A549 (cell line): ENCODE measurements around the gene CAAP1. TPM values are rescaled to one million over a fixed set of nuclear protein-coding genes. Genes with fewer than 3 reads are reported as not detected.

ENCODE experiments used
- ATAC-seq, 2 experiments: fragments of 200-7000 bp in 1 of 2; fragments of >200 bp in 1 of 2; cut with Nextera tagmentation in 1 of 2; cut with Tn5 transposase in 1 of 2; 3 replicates each; pipeline versions ENCODE4 v1.8.0 to v1.9.1; 2018 to 2020; ENCODE audit warnings: mild to moderate bottlenecking in 1 of 2, moderate library complexity in 1 of 2
- CTCF ChIA-PET: fragments of 300-600 bp; sonication (Branson Sonifier 250); formaldehyde crosslinking; extraction: SDS; loops from one replicate; lab custom pipeline; 2021; ENCODE audit warnings: antibody characterized with exemption, inconsistent platforms; lab: Yijun Ruan, JAX
- POLR2A ChIA-PET: fragments of 350-600 bp; formaldehyde crosslinking; extraction: SDS; loops from one replicate; lab custom pipeline; 2021; ENCODE audit warnings: antibody characterized with exemption, inconsistent platforms; lab: Yijun Ruan, JAX
- DNase-seq, 2 experiments: peaks; one replicate each; pipeline versions ENCODE4 v3.0.0 to v3.0.0-alpha.2; 2011 to 2016; ENCODE audit warnings: low read depth in 1 of 2, low spot score in 1 of 2
- FAIRE-seq: peaks from 2 replicates; lab custom pipeline; 2011; peaks lifted over from hg19 to GRCh38; lab: Jason Lieb, UNC
- H3K27ac ChIP-seq, 2 experiments: fragments of >200 bp; sonication (Bioruptor Twin); formaldehyde crosslinking; 3 replicates each; pipeline ENCODE4 v1.5.1; 2016 to 2017
- H3K4me1 ChIP-seq: fragments of >200 bp; sonication (Bioruptor Twin); formaldehyde crosslinking; 3 replicates; pipeline ENCODE4 v1.6.1; 2016
- H3K4me2 ChIP-seq: fragments of >200 bp; sonication (Bioruptor Twin); formaldehyde crosslinking; 3 replicates; pipeline ENCODE4 v1.6.1; 2016
- H3K4me3 ChIP-seq: fragments of >200 bp; sonication (Bioruptor Twin); formaldehyde crosslinking; 3 replicates; pipeline ENCODE4 v1.5.1; 2016
- H3K9me3 ChIP-seq: fragments of >200 bp; sonication (Bioruptor Twin); formaldehyde crosslinking; 3 replicates; pipeline ENCODE4 v1.6.1; 2016
- ATOH8 ChIP-seq: fragments of 250-450 bp; sonication (Bioruptor Pico); IDR thresholded peaks from 2 replicates; pipeline ENCODE4 v1.5.0; 2020; ENCODE audit warnings: low read depth, mild to moderate bottlenecking, moderate library complexity
- BCL3 ChIP-seq: fragments of >200 bp; sonication (Bioruptor Twin); formaldehyde crosslinking; IDR thresholded peaks from 3 replicates; pipeline ENCODE4 v1.6.1; 2016
- CEBPB ChIP-seq, 2 experiments: fragments of >200 bp in 1 of 2; sonication (Bioruptor Twin) in 1 of 2; formaldehyde crosslinking in 1 of 2; IDR thresholded peaks; 2 replicates each; pipeline ENCODE4 v1.6.1; 2012 to 2016
- CTCF ChIP-seq: fragments of >200 bp; sonication (Bioruptor Twin); formaldehyde crosslinking; IDR thresholded peaks from 3 replicates; pipeline ENCODE4 v1.5.1; 2016
- E2F6 ChIP-seq: IDR thresholded peaks from 2 replicates; pipeline ENCODE4 v1.6.1; 2012; ENCODE audit warnings: low read depth, borderline replicate concordance
- EHF ChIP-seq: fragments of 250-450 bp; sonication (Bioruptor Pico); IDR thresholded peaks from 2 replicates; pipeline ENCODE4 v1.5.0; 2020; ENCODE audit warnings: mild to moderate bottlenecking
- EHMT2 ChIP-seq: fragments of 200-600 bp; sonication (generic); IDR thresholded peaks from 2 replicates; pipeline ENCODE4 v1.6.1; 2016; ENCODE audit warnings: antibody characterized with exemption, low read depth, mild to moderate bottlenecking, moderate library complexity
- ELK1 ChIP-seq: fragments of 150-350 bp; IDR thresholded peaks from 2 replicates; pipeline ENCODE4 v1.6.1; 2014; ENCODE audit warnings: low read depth, mild to moderate bottlenecking, low read length
- FOSL2 ChIP-seq, 2 experiments: fragments of 450-650 bp in 1 of 2; fragments of >200 bp in 1 of 2; sonication (Bioruptor Twin) in 1 of 2; formaldehyde crosslinking; IDR thresholded peaks; 2 replicates each; pipeline versions ENCODE4 v1.5.0 to v1.6.1; 2016 to 2020; ENCODE audit warnings: mild to moderate bottlenecking in 1 of 2, moderate library complexity in 1 of 2
- FOXS1 ChIP-seq: fragments of 250-450 bp; sonication (Bioruptor Pico); IDR thresholded peaks from 2 replicates; pipeline ENCODE4 v1.5.0; 2020; ENCODE audit warnings: mild to moderate bottlenecking, moderate library complexity
- HDAC2 ChIP-seq: fragments of 200-600 bp; sonication (generic); IDR thresholded peaks from 2 replicates; pipeline ENCODE4 v1.6.1; 2016
- HES2 ChIP-seq: fragments of >200 bp; sonication (Bioruptor Twin); formaldehyde crosslinking; IDR thresholded peaks from 2 replicates; pipeline ENCODE4 v1.6.1; 2016
- HEYL ChIP-seq: fragments of 250-450 bp; sonication (Bioruptor Pico); IDR thresholded peaks from 2 replicates; pipeline ENCODE4 v1.8.0; 2021; ENCODE audit warnings: mild to moderate bottlenecking, moderate library complexity
- HOXB5 ChIP-seq: fragments of 250-450 bp; sonication (Bioruptor Pico); IDR thresholded peaks from 2 replicates; pipeline ENCODE4 v1.5.0; 2020; ENCODE audit warnings: mild to moderate bottlenecking, moderate library complexity
- KDM5A ChIP-seq: fragments of 200-600 bp; sonication (generic); IDR thresholded peaks from 2 replicates; pipeline ENCODE4 v1.6.1; 2016; ENCODE audit warnings: antibody characterized with exemption, mild to moderate bottlenecking
- MAX ChIP-seq: IDR thresholded peaks from 2 replicates; pipeline ENCODE4 v1.6.1; 2012
- MAZ ChIP-seq: fragments of 150-350 bp; IDR thresholded peaks from 2 replicates; pipeline ENCODE4 v1.6.1; 2014; ENCODE audit warnings: antibody characterized with exemption, low read depth, low read length, borderline replicate concordance
- NR3C1 ChIP-seq: fragments of >200 bp; sonication (Bioruptor Twin); formaldehyde crosslinking; IDR thresholded peaks from 3 replicates; pipeline ENCODE4 v1.6.1; 2017
- RCOR1 ChIP-seq: fragments of 150-350 bp; IDR thresholded peaks from 2 replicates; pipeline ENCODE4 v1.6.1; 2014; ENCODE audit warnings: antibody characterized with exemption, low read length, low read depth
- REST ChIP-seq: fragments of 200-600 bp; sonication (generic); IDR thresholded peaks from 2 replicates; pipeline ENCODE4 v1.6.1; 2016; ENCODE audit warnings: antibody characterized with exemption, mild to moderate bottlenecking, moderate library complexity
- SREBF2 ChIP-seq: fragments of 450-650 bp; IDR thresholded peaks from 2 replicates; pipeline ENCODE4 v1.6.1; 2014; ENCODE audit warnings: mild to moderate bottlenecking, moderate library complexity
- USF2 ChIP-seq: fragments of 450-650 bp; IDR thresholded peaks from 2 replicates; pipeline ENCODE4 v1.6.1; 2014; ENCODE audit warnings: antibody characterized with exemption
- WGBS: methylation state at CpG from one replicate; pipeline ENCODE4 v1.1.6; 2017; ENCODE audit errors: missing lambda C conversion rate; 5-methylcytosine and 5-hydroxymethylcytosine counted together
- polyA plus RNA-seq, 4 experiments: library from polyadenylated mRNA; depleted of rRNA in 3 of 4; stranded (reverse); fragments of >200 nt; fragmentation: RNase III in 1 of 4; extraction: RNeasy Plus Mini Kit Qiagen cat#74134 plus additional on column Dnase treatment in 1 of 4; gene quantifications; 2 replicates in 3 of 4; 3 replicates in 1 of 4; pipeline ENCODE4 v1.2.3, GENCODE V29; 2011 to 2017

Gene CAAP1
- polyA plus RNA-seq, 2 of the 4 experiments (the other 2 are of a cell fraction), result 23.7 to 32.8 TPM

- ChIA-PET POLR2A (no interaction called here), CTCF (no interaction called here)
- FAIRE-seq (no peak), DNase-seq (no peak), ATAC-seq (no peak)
- TF ChIP-seq ATOH8 (CRISPR knock-in tag) (no peak), EHMT2 (no peak), FOXS1 (CRISPR knock-in tag) (no peak), HOXB5 (CRISPR knock-in tag) (no peak)
- Histone ChIP-seq H3K9me3 (no peaks in the 10 kb centered on the region), H3K4me3 (no peak overlapping the region), H3K4me2 (no peak overlapping the region), H3K27ac (no peak overlapping the region), H3K4me1 (no peaks in the 10 kb centered on the region)
Observed at GRCh38 chr9:26813247-26813646, 79.4 kb downstream of the CAAP1 start.

- no peaks in the 10 kb centered on the region for H3K4me1 ChIP-seq
- no peak for FAIRE-seq
- H3K9me3 ChIP-seq, result no peaks in the 10 kb centered on the region
- ATAC-seq, result no peak
- POLR2A ChIA-PET, result no interaction called here
- no peak overlapping the region for H3K27ac ChIP-seq
- CTCF ChIA-PET, result no interaction called here
- 41% methylated on average over 3 of the region's 3 CpGs for WGBS
- no peak overlapping the region for H3K4me2 ChIP-seq
- no peak for DNase-seq
- H3K4me3 ChIP-seq, result no peak overlapping the region
- TF ChIP-seq REST, result no peak
- TF ChIP-seq HDAC2, result no peak
- no peak for TF ChIP-seq USF2
Observed at GRCh38 chr9:26812217-26812616, 80.4 kb downstream of the CAAP1 start.

GRCh38 chr9:26811106-26811505 is 81.5 kb downstream of the CAAP1 start:
- DNase-seq, result no peak
- no peak overlapping the region for H3K4me3 ChIP-seq
- H3K4me2 ChIP-seq, result no peak overlapping the region
- no peak overlapping the region for H3K27ac ChIP-seq
- ChIA-PET POLR2A (no interaction called here), CTCF (no interaction called here)
- H3K9me3 ChIP-seq, result no peaks in the 10 kb centered on the region
- no peak for ATAC-seq
- FAIRE-seq, result no peak
- H3K4me1 ChIP-seq, result no peaks in the 10 kb centered on the region
- TF ChIP-seq KDM5A (no peak), EHF (CRISPR knock-in tag) (no peak), SREBF2 (no peak), RCOR1 (no peak), BCL3 (no peak), CEBPB (IDR thresholded peaks at IDR 0.05) (no peak), MAX (no peak), FOSL2 (IDR thresholded peaks at IDR 0.05) (no peak), FOSL2 (CRISPR knock-in tag; IDR thresholded peaks at IDR 0.05) (no peak), MAZ (no peak), HEYL (CRISPR knock-in tag) (no peak), NR3C1 (no peak), ELK1 (no peak), HES2 (no peak), HDAC2 (no peak), E2F6 (no peak), CTCF (no peak)
